Forelimb muscle (tissue), 1 donor: ENCODE data around the gene RBM47. TPM values are rescaled to one million over a fixed set of nuclear protein-coding genes. Genes with fewer than 3 reads are reported as not detected.
"Not testable (repeated sequence)": the region's sequence is repeated elsewhere in the genome, so short reads cannot be mapped to it uniquely, and the experiment has no call there.

Source experiments
- DNase-seq: peaks from one replicate; pipeline ENCODE4 v3.0.0-alpha.2; 2013; ENCODE audit warnings: low read depth
- polyA plus RNA-seq: library from polyadenylated mRNA; unstranded; fragments of 120-200 nt; gene quantifications from one replicate; pipeline ENCODE4 v1.2.1, GENCODE V29; 2013; ENCODE audit not compliant: insufficient read length

RBM47 gene
- polyA plus RNA-seq, 1 donor = 0.90 TPM

DNA sequence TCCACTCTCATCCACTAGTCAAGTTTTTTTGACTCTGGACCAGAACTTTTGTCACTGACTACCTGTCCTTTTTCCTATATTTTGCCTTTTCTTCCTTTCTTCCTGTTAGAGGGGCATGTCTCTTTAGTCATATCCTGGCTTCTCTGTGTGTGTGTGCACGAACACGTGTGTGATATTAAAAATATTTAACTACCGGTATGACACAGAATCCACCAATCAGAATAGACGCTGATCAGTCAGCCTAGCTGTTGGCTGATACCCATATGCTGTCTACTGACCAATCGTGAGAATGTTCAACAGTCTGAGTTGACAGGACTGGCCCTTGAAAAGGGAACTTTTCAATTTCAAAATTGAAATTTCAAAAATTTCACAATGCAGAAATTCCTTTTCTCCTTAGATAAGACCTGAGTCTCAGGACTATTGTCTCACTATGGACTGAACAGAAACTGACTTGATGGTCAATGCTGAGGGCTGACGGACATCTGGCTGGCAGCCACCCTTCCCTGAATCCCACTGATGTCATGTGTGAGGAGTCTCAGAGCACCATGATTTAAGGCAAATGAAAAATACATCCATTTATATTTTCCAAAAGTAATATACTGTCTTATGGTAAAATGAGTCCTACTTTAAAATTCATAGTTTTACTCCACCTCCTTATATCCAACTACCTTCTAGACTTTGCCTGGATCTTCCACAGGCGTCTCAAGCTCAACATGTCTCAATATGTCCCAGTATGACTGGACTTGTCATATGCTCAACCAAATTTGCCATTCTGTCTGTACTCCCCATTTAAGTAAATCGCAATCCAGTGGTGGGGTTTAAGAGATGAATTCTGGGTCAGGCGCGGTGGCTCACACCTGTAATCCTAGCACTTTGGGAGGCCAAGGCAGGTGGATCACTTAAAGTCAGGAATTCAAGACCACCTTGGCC is 216.5 kb downstream of the RBM47 start:
- no peak for DNase-seq

DNA sequence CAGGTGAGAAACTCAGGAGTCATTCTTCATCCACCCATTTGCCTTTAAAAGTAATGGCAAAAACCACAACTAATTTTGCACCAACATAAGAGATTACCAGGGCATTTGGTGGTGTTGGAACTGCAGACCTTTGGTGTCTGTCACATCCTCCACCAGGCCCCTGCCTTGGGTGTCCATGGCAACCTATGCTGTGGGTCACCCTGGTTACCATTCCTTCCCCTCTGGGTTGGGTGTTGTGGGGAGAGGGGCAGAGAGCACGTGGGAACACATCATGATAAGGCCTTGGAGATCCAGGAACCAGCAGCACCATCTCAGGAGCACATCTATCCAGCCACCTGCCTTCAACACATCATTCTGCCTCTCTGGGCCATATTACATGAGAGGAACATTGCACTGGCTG is 217.3 kb downstream of the RBM47 start:
- DNase-seq = no peak

DNA sequence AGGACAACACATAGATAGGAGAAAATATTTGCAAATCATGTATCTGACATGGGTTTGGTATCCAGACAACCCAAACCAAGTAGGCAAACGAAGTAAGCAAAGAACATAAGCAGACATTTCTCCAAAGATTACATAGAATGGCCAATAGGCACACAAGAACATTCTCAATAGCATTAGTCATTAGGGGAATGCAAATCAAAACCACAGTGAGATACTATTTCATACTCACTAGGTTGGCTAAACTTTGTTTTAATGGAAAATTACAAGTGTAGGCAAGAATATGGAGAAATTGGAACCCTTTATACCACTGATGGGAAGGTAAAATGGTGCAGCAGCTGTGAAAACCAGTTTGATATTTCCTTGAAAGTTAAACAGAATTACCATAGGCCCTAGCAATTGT is 219.8 kb downstream of the RBM47 start:
- no peak for DNase-seq

DNA sequence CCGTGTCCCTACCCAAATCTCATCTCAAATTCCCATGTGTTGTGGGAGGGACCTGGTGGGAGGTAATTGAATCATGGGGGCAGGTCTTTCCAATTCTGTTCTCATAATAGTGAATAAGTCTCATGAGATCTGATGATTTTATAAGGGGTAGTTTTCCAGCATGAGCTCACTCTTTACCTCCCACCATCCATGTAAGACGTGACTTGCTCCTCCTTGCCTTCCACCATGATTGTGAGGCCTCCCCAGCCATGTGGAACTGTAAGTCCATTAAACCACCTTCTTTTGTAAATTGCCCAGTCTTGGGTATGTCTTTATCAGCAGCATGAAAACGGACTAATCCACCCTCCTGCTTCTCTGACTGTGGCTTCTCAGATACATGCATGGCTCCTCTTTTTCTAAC is 222.2 kb downstream of the RBM47 start:
- not testable (repeated sequence) for DNase-seq

DNA sequence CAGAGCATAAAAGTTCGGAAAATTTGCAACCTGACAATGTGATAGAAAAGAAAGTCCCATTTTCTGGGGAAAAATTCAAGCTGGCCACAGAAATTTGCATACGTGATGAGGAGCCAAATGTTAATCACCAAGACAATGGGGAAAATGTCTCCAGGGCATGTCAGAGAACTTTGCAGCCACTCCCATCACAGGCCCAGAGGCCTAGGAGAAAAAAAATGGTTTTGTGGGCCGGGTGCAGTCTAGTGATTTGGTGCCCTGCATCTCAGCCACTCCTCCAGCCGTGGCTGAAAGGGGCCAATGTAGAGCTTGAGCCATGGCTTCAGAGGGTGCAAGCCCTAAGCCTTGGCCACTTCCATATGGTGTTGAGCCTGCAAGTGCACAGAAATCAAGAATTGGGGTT is 223.3 kb downstream of the RBM47 start:
- DNase-seq = no peak

DNA sequence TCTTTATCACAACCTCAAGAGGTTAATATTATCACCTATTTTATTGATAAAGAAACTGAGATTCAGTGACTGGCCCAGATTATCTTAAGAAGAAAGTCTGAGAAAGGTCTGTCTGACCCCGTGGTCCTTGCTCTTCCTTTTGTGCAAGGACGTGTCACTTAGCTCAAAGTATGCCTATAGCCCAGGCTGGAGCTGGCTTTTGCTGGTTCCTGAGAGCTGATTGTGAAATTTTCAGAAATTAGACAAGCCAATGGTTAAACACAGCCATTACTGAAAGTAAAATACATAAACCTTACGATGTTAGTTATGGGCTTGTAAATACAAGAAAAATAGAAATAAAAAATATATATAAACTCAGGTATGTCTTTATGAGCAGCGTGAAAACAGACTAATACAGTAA is 224.5 kb downstream of the RBM47 start:
- DNase-seq = no peak

DNA sequence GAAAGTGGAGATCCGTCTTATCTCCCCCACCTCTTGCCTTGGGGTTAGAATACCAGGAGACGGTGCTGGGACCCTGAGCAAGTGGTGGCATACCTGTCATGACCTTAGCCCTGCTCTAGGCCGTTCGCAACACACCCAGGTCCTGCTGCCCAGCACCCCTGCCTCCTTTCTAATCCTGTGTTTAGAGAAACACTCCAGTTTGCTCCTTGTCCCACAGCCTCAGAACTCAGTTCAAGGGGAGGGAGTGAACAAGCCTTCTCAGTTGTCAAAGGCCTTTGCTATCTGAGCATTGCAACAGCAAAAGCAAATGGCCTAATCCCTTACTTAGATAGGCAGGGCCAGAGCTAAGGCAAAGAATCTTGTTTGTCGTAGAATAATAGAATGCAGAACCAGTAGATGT is 226.6 kb downstream of the RBM47 start:
- no peak for DNase-seq

DNA sequence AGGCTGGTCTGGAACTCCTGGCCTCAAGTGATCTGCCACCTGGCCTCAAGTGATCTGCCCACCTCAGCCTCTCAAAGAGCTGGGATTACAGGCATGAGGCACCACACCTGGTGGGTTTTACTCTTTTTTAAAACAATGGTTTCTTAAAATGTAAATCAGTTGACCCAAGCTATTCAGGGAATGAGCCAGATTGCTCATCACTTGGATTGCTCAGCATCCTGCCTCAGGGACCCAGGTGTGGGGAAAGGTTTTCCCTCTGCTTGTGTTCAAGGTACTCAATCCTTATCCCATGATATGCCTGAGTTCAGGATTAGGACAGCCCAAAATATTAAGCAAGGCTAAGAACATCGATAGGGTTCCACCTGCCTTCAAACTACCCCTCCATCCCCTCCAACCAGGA is 227.1 kb downstream of the RBM47 start:
- no peak for DNase-seq

DNA sequence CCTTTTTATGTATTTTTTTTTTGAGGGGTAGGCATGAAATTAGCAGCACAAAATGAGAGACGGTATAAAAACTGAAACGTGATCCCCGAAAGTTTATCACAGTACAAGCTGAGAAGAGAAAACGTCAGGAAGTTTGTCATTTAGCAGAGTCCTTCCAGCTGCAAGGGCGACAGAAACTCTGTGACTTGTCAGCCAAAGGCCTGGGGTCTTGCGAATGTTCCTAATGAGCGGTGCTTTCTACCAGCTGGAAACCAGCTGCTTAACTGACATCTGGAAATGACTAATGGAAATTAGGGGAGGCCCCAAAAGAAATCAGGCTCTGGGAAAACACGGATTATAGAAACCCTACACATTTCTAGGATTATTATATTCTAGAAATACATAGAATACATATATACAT is 228.0 kb downstream of the RBM47 start:
- DNase-seq = no peak

DNA sequence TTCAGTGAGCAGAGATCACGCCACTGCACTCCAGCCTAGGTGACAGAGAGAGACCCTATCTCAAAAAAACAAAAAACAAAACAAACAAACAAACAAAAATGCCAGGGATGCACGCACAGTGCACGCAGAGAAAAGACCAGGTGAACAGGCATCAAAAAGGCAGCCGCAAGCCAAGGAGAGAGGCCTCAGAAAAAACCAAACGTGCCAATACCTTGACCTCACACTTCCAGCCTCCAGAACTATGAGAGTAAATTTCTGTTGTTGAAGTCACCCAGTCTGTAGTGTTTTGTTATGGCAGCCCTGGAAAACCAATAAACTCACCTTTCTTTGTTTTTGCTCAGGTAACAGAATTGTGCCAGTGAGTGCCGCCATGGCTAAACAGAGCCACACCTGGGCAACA is 228.6 kb downstream of the RBM47 start:
- DNase-seq = no peak

DNA sequence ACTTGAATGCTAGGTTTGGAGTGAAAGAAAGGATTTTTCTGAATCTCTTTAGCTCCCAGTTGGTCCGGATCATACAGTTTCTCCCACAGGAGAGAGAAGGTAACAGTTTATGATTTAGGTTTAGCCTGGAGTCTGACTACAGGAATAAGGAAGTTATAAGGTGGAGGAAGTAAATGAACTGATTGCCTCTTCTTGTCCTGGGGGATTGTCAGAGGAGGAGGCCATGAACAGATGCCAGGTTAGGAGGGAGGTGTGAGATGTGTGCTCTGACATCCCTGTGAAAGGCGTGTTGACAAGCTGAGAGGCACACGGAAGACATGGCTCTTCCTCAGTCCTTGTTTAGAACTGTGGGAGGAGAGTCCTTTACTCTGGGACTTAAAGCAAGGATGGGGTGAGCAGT is 230.1 kb downstream of the RBM47 start:
- no peak for DNase-seq

DNA sequence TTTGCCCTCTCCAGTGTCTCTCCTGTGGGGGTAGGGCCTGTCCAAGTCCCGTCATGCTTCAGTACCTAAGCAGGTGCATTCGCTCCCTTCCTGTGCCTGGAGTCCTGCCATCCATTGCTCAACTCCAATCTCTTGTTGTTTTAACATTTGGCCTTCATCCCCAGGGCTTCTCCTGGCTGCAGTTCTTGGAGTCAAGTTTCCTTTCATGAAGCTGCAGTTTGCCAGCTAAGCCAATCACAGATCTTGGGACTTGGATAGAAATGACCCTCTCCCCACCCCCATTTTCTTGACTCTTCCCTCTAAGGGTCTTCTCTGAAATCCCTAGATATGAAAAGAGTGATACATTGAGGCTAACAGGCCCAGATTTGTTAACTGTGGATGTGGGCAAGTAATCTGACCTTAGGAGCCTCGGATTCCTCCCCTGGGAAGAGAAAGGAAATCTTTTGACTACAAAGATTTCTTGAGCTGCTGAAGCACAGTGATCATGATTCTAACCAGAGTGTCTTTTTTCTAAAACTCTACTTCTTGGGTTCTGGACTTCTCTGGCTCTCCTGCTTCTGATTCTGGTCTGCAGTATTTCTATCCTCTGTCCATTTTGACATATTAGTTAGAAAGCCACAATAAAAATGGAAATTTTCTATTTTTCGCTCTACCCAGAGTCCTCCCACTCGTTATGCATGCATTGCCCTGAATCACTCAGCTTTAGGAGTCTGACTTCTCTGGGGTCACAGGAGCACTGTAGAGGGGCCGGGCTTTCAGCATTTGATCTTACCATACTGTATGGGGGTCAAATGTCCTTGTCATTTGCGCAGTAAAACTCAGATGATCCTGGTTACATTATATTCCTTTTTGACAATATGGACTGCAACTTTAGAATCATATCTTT is 233.5 kb downstream of the RBM47 start:
- DNase-seq = no peak

DNA sequence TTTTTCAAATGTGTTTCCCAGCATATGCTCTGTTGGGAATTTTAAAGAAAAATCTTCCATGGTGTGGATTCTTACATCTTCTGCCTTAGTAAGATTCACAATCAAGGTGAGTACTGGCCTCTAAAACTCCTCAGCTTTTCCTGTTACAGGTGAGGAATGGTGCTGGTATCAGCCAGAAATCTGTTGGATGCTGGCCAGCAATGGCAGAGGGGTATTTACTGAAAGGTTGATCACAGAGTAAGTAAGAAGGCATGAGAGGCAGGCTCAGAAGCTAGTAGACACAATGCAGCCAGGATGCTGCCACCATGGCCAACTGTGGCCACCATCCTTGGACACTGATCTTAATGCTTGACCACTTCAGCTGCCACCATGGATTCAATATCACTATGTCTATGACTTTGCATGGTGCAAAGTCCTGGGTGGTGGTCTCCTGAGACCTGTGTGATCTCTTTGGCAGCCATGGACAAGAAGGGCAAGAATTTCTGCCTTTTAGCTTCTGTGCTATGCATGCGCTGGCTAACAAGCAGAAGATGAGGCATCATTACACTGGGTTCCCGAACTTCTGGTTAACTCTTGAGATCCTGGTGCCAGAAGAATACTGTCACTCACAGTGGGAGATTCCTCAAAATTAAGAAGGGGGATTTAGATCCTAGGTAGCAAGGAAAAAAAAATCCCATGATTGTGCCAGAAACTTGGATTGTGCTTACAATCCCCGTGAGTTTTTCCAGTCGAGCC is 234.3 kb downstream of the RBM47 start:
- no peak for DNase-seq

DNA sequence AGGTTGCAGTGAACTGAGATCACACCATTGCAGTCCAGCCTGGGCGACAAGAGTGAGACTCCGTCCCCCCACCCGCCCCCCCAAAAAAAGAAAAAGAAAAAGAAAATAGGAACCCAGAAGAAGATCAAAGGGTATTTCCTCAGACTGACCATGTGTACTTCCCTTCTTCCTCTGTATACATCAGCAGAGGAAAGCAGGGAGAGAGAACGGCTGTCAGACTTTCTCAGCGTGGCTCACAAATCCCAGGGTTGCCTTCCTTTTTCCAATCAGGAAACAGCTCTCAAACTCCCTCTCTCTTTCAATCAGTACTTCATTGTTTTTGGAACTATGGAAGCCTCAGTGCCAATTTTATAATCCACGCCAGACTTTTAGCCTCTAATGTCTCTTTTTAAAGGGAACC is 235.4 kb downstream of the RBM47 start:
- DNase-seq = no peak

DNA sequence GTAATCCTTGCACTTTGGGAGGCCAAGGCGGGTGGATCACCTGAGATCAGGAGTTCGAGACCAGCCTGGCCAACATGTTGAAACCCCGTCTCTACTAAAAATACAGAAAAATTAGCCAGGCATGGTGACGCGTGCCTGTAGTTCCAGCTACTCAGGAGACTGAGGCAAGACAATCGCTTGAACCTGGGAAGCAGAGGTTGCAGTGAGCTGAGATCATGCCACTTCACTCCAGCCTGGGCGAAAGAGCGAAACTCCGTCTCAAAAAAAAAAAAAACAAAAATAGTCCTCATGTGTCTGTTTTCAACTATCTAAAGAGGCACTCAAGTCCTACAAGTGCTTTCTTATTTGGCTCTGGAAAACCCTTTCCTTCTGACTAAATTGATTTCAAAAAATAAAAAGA is 237.4 kb downstream of the RBM47 start:
- DNase-seq = not testable (repeated sequence)

DNA sequence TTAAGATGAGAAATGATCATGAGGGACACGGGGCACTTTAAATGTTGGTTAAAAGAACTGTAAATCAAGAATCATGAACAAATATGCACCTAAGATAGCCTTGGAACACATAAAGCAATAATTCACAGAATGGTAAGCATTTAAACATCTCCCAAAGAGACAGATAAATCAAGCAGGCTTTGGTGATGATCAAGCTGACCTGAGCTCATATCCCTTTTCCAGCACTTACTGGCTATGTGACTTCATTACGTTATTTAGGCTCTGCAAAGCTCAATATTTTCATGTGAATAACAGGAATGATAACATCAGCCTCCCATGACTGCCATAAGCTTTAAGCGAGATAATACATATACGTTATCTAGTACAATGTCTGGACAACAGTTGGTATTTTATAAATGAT is 239.7 kb downstream of the RBM47 start:
- DNase-seq = no peak

DNA sequence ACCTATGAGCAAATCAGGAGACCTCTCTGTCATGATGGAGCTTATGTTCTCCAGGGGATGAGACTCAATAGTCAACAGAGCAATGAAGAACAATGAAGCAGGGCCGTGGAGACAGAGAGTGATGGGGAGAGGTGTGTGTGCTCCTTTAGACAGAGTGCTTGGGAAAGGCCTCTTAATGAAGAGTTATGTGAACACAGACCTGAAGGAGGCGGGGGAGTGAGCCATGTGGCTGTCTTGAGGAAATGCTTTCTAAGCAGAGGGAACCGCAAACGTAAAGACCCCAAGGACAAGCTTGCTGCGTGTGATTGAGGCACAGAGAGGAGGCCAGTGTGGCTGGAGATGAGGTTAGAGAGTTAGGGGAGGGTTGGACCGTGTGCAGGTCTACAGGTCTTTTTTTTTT is 241.4 kb downstream of the RBM47 start:
- no peak for DNase-seq

DNA sequence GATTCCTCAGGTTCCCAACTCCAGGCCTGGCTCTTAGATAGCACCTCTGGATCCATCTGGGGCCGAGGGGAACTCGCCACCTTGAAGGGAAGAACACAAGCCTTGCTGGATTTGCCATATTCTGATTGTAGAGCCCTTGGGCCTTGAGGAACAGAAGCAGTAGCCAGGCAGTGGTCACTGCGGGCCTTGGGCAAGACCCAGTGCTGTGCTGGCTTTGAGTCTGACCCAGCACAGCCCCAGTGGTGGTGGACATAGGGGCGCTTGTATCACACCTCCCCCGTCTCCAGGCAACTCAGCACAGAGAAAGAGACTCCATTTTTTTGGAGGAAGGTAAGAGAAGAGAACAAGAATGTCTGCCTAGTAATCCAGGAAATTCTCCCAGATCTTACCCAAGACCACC is 249.0 kb downstream of the RBM47 start:
- DNase-seq = no peak

DNA sequence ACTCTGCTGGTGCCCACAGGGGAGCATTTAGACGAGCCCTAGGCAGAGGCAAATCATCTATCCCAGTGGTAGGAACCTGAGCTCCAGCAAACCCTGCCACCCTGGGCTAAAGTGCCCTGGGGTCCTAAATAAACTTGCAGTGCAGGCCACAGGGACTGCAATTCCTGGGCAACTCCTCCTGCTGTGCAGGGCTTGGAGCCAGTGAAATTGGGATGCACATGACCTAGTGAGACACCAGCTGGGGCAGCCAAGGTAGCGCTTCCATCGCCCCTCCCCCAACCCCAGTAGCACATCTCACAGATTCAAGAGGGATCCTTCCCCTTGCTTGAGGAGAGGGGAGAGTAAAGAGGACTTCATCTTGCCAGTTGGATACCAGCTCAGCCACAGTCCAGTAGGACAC is 250.4 kb downstream of the RBM47 start:
- no peak for DNase-seq

DNA sequence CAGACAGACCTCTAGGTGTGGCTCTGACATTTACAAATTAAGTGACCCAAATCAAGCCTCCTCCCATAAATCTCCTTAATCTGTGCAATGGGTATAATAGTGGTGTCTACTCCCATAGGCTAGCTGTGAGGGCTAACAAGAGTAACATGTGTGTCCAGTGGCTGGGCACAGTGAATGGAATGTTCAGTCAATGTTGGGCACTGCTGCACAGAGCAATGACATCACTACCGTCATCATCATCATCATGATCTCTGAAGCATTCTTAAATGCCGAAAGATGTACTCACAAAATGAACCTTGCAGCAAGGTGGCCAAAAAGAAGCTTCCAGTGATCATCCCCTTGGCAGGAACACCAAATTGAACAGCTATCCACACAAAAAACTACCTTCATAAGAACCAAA is 251.0 kb downstream of the RBM47 start:
- DNase-seq = no peak

DNA sequence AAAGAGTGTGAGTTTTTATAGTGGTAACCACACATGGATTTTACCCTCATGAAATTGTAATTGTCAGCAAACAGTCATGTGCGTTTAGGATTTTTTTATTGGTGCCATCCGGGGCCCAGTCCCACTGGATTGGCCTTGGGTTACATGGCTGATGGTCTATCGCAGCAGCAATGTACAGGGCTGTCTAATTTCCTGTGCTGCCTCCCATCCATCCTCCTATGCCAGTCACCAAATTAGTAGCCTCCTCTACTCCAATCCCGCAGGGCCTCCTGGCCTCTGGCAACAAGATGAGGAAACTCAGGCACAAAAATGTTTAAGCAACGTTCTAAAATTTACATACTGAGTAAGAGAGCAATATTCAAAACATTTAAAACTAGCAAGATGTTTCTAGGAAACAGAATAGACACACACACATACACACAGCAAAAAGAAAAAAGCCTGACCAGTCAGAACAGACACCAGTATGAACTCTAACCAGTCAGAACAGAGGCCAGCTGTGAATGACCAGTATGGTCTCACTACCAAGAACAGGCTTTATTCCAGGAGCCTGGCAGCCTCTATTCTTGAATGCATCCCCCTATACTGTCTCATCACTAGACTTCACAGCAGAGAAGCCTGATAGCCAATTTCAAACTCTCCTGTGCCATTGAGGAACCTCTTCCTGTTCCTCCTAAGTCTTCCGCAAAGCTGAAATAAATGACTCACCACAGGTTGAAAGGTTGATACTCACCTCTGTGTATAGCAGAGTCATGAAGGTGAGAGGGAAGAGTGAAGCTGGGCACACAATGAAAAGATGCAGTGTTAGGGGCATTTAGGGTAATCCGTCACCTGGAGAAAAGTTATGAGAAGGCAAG is 251.9 kb downstream of the RBM47 start:
- no peak for DNase-seq
